Left lung (tissue), 10 donors: ENCODE results near the gene GPD1L. TPM values are rescaled to one million over a fixed set of nuclear protein-coding genes. Genes with fewer than 3 reads are reported as not detected.

Source experiments
- ATAC-seq: fragments of 200-7000 bp; cut with Tn5 transposase; one replicate; pipeline ENCODE4 v1.9.1; 2020; ENCODE audit warnings: moderate library complexity
- DNase-seq, 4 donors: peaks; one replicate each; pipeline ENCODE4 v3.0.0-alpha.2; 2013 to 2020
- H3K27ac ChIP-seq, 2 donors: fragments of 200-600 bp; sonication (generic) in 1 of 2; one replicate each; pipeline versions ENCODE4 v1.5.0 to v1.8.0; 2020 to 2021
- H3K27me3 ChIP-seq, 2 donors: fragments of 200-600 bp; sonication (generic) in 1 of 2; one replicate each; pipeline versions ENCODE4 v1.5.0 to v1.8.0; 2020 to 2021
- H3K36me3 ChIP-seq, 2 donors: fragments of 200-600 bp; sonication (generic) in 1 of 2; one replicate each; pipeline versions ENCODE4 v1.5.0 to v1.8.0; 2020 to 2021
- H3K4me1 ChIP-seq, 2 donors: fragments of 200-600 bp; one replicate each; pipeline ENCODE4 v1.8.0; 2021
- H3K4me3 ChIP-seq, 2 donors: fragments of 200-600 bp; sonication (generic) in 1 of 2; one replicate each; pipeline versions ENCODE4 v1.5.0 to v1.8.0; 2020 to 2021; ENCODE audit warnings: mild to moderate bottlenecking in 1 of 2
- H3K9me3 ChIP-seq, 2 donors: fragments of 200-600 bp; sonication (generic) in 1 of 2; one replicate each; pipeline versions ENCODE4 v1.5.0 to v1.8.0; 2020 to 2021
- CTCF ChIP-seq, 2 donors: fragments of 200-600 bp; sonication (generic) in 1 of 2; IDR thresholded peaks; one replicate each; pipeline versions ENCODE4 v1.5.0 to v1.8.0; 2021; ENCODE audit warnings: antibody characterized with exemption in 2 of 2
- intact Hi-C, 2 donors: fragments of 100-400 bp; cut with DNase I; formaldehyde crosslinking; loops; one replicate each; pipeline versions ENCODE4 v1.11.2 to v1.14.2; 2022
- polyA plus RNA-seq, 6 donors: library from polyadenylated mRNA; unstranded; fragments of 120-200 nt; gene quantifications; one replicate each; pipeline ENCODE4 v1.2.1, GENCODE V29; 2013; ENCODE audit not compliant: insufficient read length in 6 of 6
- total RNA-seq, 2 donors: library from RNA; stranded (reverse); fragmentation: NEBNext Ultra II Directional; extraction: Animal tissue kit (Norgen Biotek cat#: 25700); gene quantifications; one replicate each; pipeline ENCODE4 v1.2.1, GENCODE V29; 2021
- donor health status: DM: no; HTN: yes; CAD: no.
- donor health status: DM: no; HTN: no; CAD: no.

GPD1L gene
- total and polyA plus RNA-seq, 8 donors, result 36.0 to 62.4 (median 41.9) TPM

GRCh38 chr3:32132121-32132520, 25.7 kb downstream of the GPD1L start:
- Histone ChIP-seq H3K4me1 (no peaks in the 10 kb centered on the region), H3K27me3 (no peaks in the 10 kb centered on the region), H3K4me3 (no peak overlapping the region), H3K27ac (no peak overlapping the region), H3K9me3 (no peaks in the 10 kb centered on the region), H3K36me3 (peaks cover 0 to 35% of the 10 kb centered on the region in 2 donors)
- no peak for DNase-seq
- intact Hi-C loops, result loop anchor here in 1 of 2 donors (10.0 kb wide), 1 partner anchor 107 kb away; no protein-coding TSS in a partner anchor
- TF ChIP-seq CTCF (IDR thresholded peaks at IDR 0.05), result no peak
- no peak for ATAC-seq

GRCh38 chr3:32132706-32133105, 26.3 kb downstream of the GPD1L start:
- H3K4me3 ChIP-seq, result no peak overlapping the region
- no peak for ATAC-seq
- no peak for TF ChIP-seq CTCF (IDR thresholded peaks at IDR 0.05)
- peaks cover 0 to 35% of the 10 kb centered on the region in 2 donors for H3K36me3 ChIP-seq
- H3K9me3 ChIP-seq, result no peaks in the 10 kb centered on the region
- H3K4me1 ChIP-seq, result no peaks in the 10 kb centered on the region
- intact Hi-C loops, result loop anchor here in 1 of 2 donors (10.0 kb wide), 1 partner anchor 108 kb away; no protein-coding TSS in a partner anchor
- no peaks in the 10 kb centered on the region for H3K27me3 ChIP-seq
- no peak for DNase-seq
- H3K27ac ChIP-seq, result no peak overlapping the region

- intact Hi-C loops, result loop anchor here in 1 of 2 donors (10.0 kb wide), 1 partner anchor 112 kb away; no protein-coding TSS in a partner anchor
- Histone ChIP-seq H3K9me3 (no peaks in the 10 kb centered on the region), H3K27me3 (no peaks in the 10 kb centered on the region), H3K4me3 (no peak overlapping the region), H3K27ac (no peak overlapping the region), H3K36me3 (peaks cover 0 to 14% of the 10 kb centered on the region in 2 donors), H3K4me1 (peaks cover 0 to 8% of the 10 kb centered on the region in 2 donors)
- ATAC-seq (no peak), DNase-seq (no peak)
- no peak for TF ChIP-seq CTCF (IDR thresholded peaks at IDR 0.05)
Measured at GRCh38 chr3:32136703-32137102, 30.3 kb downstream of the GPD1L start.

GRCh38 chr3:32137870-32138269, 31.4 kb downstream of the GPD1L start:
- Histone ChIP-seq H3K27ac (no peak overlapping the region), H3K36me3 (peaks cover 0 to 12% of the 10 kb centered on the region in 2 donors), H3K27me3 (no peaks in the 10 kb centered on the region), H3K9me3 (no peaks in the 10 kb centered on the region), H3K4me3 (no peak overlapping the region), H3K4me1 (peaks cover 0 to 8% of the 10 kb centered on the region in 2 donors)
- no peak for TF ChIP-seq CTCF (IDR thresholded peaks at IDR 0.05)
- DNase-seq, result no peak
- no peak for ATAC-seq
- intact Hi-C loops, result loop anchor here in 1 of 2 donors (10.0 kb wide), 1 partner anchor 113 kb away; no protein-coding TSS in a partner anchor

GRCh38 chr3:32138545-32139104, 32.2 kb downstream of the GPD1L start:
- Histone ChIP-seq H3K27ac (no peak overlapping the region), H3K27me3 (no peaks in the 10 kb centered on the region), H3K36me3 (peaks cover 0 to 12% of the 10 kb centered on the region in 2 donors), H3K9me3 (no peaks in the 10 kb centered on the region), H3K4me3 (no peak overlapping the region), H3K4me1 (peaks cover 0 to 8% of the 10 kb centered on the region in 2 donors)
- no peak for DNase-seq
- TF ChIP-seq CTCF (IDR thresholded peaks at IDR 0.05), result no peak
- intact Hi-C loops, result loop anchor here in 1 of 2 donors (10.0 kb wide), 1 partner anchor 114 kb away; no protein-coding TSS in a partner anchor
- ATAC-seq, result no peak
